CD8-positive, alpha-beta memory T cell (primary cell): ENCODE measurements around the gene PSMD5. TPM values are rescaled to one million over a fixed set of nuclear protein-coding genes. Genes with fewer than 3 reads are reported as not detected.

Source experiments
- CTCF ChIA-PET: fragments of 350-600 bp; sonication (Branson Sonifier 250); formaldehyde crosslinking; loops from one replicate; lab custom pipeline; 2021; ENCODE audit warnings: antibody characterized with exemption; lab: Charles Lee
- POLR2A ChIA-PET: fragments of 350-600 bp; sonication (Branson Sonifier 250); formaldehyde crosslinking; loops from one replicate; lab custom pipeline; 2021; ENCODE audit warnings: antibody characterized with exemption; lab: Charles Lee
- DNase-seq, 5 donors: peaks; one replicate each; pipeline versions ENCODE4 v3.0.0 to v3.0.0-alpha.2; 2020 to 2022; ENCODE audit warnings: mixed read lengths in 1 of 5
- H3K27ac ChIP-seq: one replicate; pipeline ENCODE4 v1.7.0; 2013; ENCODE audit warnings: low read depth, mild to moderate bottlenecking, low read length, moderate library complexity
- H3K27me3 ChIP-seq: 2 replicates; pipeline ENCODE4 v1.7.0; 2013; ENCODE audit warnings: low read length, mild to moderate bottlenecking; ENCODE audit not compliant: insufficient read depth, poor library complexity, severe bottlenecking
- H3K36me3 ChIP-seq: 2 replicates; pipeline ENCODE4 v1.7.0; 2013; ENCODE audit warnings: mild to moderate bottlenecking, low read length, moderate library complexity; ENCODE audit not compliant: insufficient read depth
- H3K4me1 ChIP-seq: 2 replicates; pipeline ENCODE4 v1.7.0; 2013; ENCODE audit warnings: mild to moderate bottlenecking, low read length, moderate library complexity; ENCODE audit not compliant: insufficient read depth
- H3K4me3 ChIP-seq: 2 replicates; pipeline ENCODE4 v1.7.0; 2013; ENCODE audit warnings: mild to moderate bottlenecking, low read length
- H3K9me3 ChIP-seq: 2 replicates; pipeline ENCODE4 v1.7.0; 2013; ENCODE audit warnings: mild to moderate bottlenecking, low read length
- H3K27ac Mint-ChIP-seq, 8 donors: one replicate each; pipeline ENCODE4 v1.8.0; 2020 to 2021; ENCODE audit warnings: mixed read lengths in 8 of 8, mild to moderate bottlenecking in 6 of 8, inconsistent platforms in 3 of 8, moderate library complexity in 3 of 8
- H3K27me3 Mint-ChIP-seq, 2 donors: one replicate each; pipeline ENCODE4 v1.8.0; 2020 to 2021; ENCODE audit warnings: mixed read lengths in 2 of 2, mild to moderate bottlenecking in 1 of 2, moderate library complexity in 1 of 2
- H3K36me3 Mint-ChIP-seq, 3 donors: one replicate each; pipeline ENCODE4 v1.8.0; 2020 to 2021; ENCODE audit warnings: mixed read lengths in 3 of 3, inconsistent platforms in 1 of 3, mild to moderate bottlenecking in 1 of 3
- H3K4me1 Mint-ChIP-seq, 3 donors: one replicate each; pipeline ENCODE4 v1.8.0; 2020 to 2021; ENCODE audit warnings: mixed read lengths in 3 of 3, inconsistent platforms in 1 of 3, mild to moderate bottlenecking in 1 of 3
- H3K4me3 Mint-ChIP-seq, 7 donors: one replicate each; pipeline ENCODE4 v1.8.0; 2020 to 2021; ENCODE audit warnings: mixed read lengths in 7 of 7, mild to moderate bottlenecking in 6 of 7, moderate library complexity in 4 of 7, inconsistent platforms in 2 of 7
- H3K9me3 Mint-ChIP-seq, 5 donors: one replicate each; pipeline ENCODE4 v1.8.0; 2020 to 2022; ENCODE audit warnings: mixed read lengths in 5 of 5, mild to moderate bottlenecking in 3 of 5, moderate library complexity in 2 of 5, inconsistent platforms in 1 of 5
- polyA plus RNA-seq: library from polyadenylated mRNA; unstranded; fragments of 300-500 nt; fragmentation: Illumina TruSeq; gene quantifications from one replicate; pipeline ENCODE4 v1.2.3, GENCODE V29; 2021
- total RNA-seq, 2 experiments: library from RNA; stranded (reverse); gene quantifications; one replicate each; pipeline ENCODE4 v1.2.3, GENCODE V29; 2021

PSMD5 gene
- total RNA-seq (10 to 100 TPM; 60.9 to 63.7 TPM), polyA plus RNA-seq (21.1 TPM)

- H3K36me3 Mint-ChIP-seq = peaks cover 6 to 32% (median 14%) of the 10 kb centered on the region in 3 donors
- H3K4me1 ChIP-seq = peaks cover 52% of the 10 kb centered on the region
- DNase-seq = peak; percentile 93 to 99 (median 98)
- H3K4me1 Mint-ChIP-seq = peaks cover 69 to 87% (median 83%) of the 10 kb centered on the region in 3 donors
- ChIA-PET CTCF (interaction anchor here (0.8 to 2.4 kb wide), 4 partner anchors 8 to 27 kb away, joined by 3 to 8 read pairs (median 4); no protein-coding TSS in a partner anchor), POLR2A (interaction anchor here (0.6 to 1.7 kb wide), 9 partner anchors 8 to 278 kb away, joined by 3 to 12 read pairs (median 4); partner anchors contain the start of gene FBXW2)
- H3K36me3 ChIP-seq = peaks cover 3% of the 10 kb centered on the region
- no peaks in the 10 kb centered on the region for H3K27me3 Mint-ChIP-seq
- H3K27me3 ChIP-seq = no peaks in the 10 kb centered on the region
- H3K27ac Mint-ChIP-seq = peak within 1 kb of the TSS; percentile 97 to 99 (median 98)
- peak within 1 kb of the TSS; percentile 99 for H3K27ac ChIP-seq
- no peaks in the 10 kb centered on the region for H3K9me3 Mint-ChIP-seq
- H3K4me3 Mint-ChIP-seq = peak within 1 kb of the TSS; percentile 93 to 98 (median 96)
- no peaks in the 10 kb centered on the region for H3K9me3 ChIP-seq
- peak within 1 kb of the TSS; percentile 87 for H3K4me3 ChIP-seq
Measured at GRCh38 chr9:120842685-120843485, at the start of gene PSMD5. PSMD5 (minus strand) TSS chr9:120842922; CDS start chr9:120842909, 13 bp downstream.

DNA sequence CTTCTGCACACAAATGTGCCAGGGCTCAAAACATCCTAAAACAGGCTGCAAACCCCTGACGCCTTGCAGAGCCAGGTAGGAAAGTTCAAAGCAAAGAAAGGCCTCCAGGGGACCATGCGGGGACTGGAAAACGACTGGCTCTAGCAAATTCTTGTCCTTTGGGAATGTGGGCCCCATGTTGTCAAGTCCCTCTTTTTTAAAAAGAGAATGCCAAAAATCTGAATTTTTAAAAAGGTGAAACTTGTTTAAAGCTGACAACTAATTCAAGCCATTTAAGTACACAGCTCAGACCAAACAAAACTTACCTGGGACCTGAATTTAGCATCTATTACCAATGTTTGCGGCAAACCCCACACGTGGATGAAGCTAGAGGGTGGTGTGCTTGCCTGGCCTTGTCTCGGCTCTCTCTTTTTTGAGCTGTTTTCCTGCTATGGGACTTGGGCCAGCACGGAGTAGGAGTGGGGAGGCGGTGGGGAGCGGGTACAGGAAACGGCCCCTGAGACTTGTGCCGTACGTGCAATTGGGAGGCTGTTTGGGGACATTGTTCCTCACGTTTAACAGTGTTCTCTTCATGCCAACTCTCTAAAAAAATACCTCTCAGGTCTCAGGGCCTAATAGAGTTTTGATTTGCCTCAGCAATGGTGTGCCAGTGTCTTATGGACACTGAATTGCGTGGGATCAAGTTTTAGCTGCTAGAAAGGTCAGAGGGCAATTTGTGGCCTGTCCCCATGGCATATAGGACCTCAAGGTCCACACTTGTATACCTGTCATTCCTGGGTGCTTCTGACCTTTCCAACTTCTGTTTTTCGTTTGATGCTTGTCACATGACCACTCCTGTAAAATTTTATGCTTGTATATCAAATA lies 49.4 kb upstream of the PSMD5 start:
- Histone ChIP-seq H3K4me3 (peak overlapping the region; percentile 48), H3K4me1 (peaks cover 80% of the 10 kb centered on the region), H3K27ac (peak overlapping the region; percentile 24), H3K9me3 (no peaks in the 10 kb centered on the region), H3K36me3 (no peaks in the 10 kb centered on the region), H3K27me3 (no peaks in the 10 kb centered on the region)
- H3K27me3 Mint-ChIP-seq = no peaks in the 10 kb centered on the region
- ChIA-PET POLR2A (interaction anchor here (0.5 to 5.6 kb wide), 15 partner anchors 7 to 99 kb away, joined by 3 to 116 read pairs (median 9); partner anchors contain the start of genes FBXW2, PHF19 and TRAF1), CTCF (interaction anchor here (0.7 to 5.9 kb wide), 14 partner anchors 11 to 43 kb away, joined by 3 to 38 read pairs (median 6); partner anchors contain the start of genes PHF19 and TRAF1)
- peaks cover 53 to 85% (median 58%) of the 10 kb centered on the region in 3 donors for H3K4me1 Mint-ChIP-seq
- H3K4me3 Mint-ChIP-seq = peak overlapping the region; percentile 12 to 90 (median 74)
- H3K27ac Mint-ChIP-seq = peak overlapping the region; percentile 67 to 98 (median 96)
- peak in 1 of 5 donors; percentile 55 for DNase-seq
- no peaks in the 10 kb centered on the region for H3K9me3 Mint-ChIP-seq
- H3K36me3 Mint-ChIP-seq = peaks cover 0 to 1% (median 0%) of the 10 kb centered on the region in 3 donors

- peaks cover 47 to 79% (median 51%) of the 10 kb centered on the region in 3 donors for H3K4me1 Mint-ChIP-seq
- peak overlapping the region; percentile 12 to 90 (median 74) for H3K4me3 Mint-ChIP-seq
- ChIA-PET POLR2A (interaction anchor here (0.5 to 5.6 kb wide), 15 partner anchors 8 to 98 kb away, joined by 3 to 116 read pairs (median 10); partner anchors contain the start of genes FBXW2, PHF19 and TRAF1), CTCF (interaction anchor here (0.7 to 5.9 kb wide), 12 partner anchors 11 to 44 kb away, joined by 3 to 38 read pairs (median 6); partner anchors contain the start of genes PHF19 and TRAF1)
- H3K4me3 ChIP-seq = peak overlapping the region; percentile 48
- no peaks in the 10 kb centered on the region for H3K9me3 ChIP-seq
- H3K27me3 ChIP-seq = no peaks in the 10 kb centered on the region
- peak in 4 of 5 donors; percentile 31 to 78 (median 49) for DNase-seq
- no peaks in the 10 kb centered on the region for H3K27me3 Mint-ChIP-seq
- no peaks in the 10 kb centered on the region for H3K9me3 Mint-ChIP-seq
- H3K4me1 ChIP-seq = peaks cover 76% of the 10 kb centered on the region
- peak overlapping the region; percentile 24 for H3K27ac ChIP-seq
- H3K36me3 ChIP-seq = no peaks in the 10 kb centered on the region
- H3K27ac Mint-ChIP-seq = peak overlapping the region; percentile 67 to 98 (median 96)
- peaks cover 0 to 1% (median 0%) of the 10 kb centered on the region in 3 donors for H3K36me3 Mint-ChIP-seq
Measured at GRCh38 chr9:120891245-120891883, 48.6 kb upstream of the PSMD5 start.

DNA sequence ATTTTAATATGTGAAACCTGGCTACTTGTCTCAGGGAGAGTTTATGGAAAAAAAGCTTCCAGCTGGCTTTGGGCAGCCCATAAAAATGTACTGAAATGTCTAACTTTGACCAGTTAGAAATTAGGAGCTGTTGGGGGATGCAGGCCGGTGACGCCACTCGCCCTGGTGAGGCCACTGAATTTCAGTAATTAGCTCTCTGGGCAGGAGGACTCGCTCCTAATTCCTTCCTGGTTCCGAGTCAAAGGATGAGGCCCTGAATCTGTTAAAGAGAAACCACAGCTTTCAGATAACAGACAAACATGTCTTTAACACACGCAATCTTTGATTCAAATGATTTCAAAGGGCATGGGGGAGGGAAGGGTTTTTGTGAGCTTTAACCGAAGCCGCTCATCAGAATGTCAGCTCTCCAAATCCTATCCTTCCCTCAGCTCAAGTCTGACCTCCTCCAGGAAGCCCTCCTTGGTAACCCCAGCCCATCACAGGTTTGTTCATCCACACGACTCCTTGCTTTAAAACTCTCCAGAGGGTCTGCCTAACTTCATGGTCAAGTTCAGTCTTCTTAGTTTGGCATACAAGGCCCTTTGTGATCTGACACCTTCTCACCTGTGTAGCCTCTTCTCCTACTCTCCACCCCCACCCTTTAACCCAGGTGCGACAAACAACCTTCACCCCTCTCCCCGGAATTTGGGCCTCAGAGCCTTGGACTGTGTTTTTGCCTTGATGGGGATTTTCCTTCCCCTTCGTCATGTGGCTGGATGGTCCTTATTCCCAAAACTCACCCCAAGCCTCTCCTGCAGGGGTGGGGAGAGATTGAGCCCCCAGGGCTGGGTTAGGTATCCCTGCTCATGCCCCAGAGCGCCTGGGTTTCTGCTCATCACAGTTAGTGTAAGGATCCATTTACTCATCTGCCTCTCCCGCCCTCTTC lies 47.9 kb upstream of the PSMD5 start:
- Histone ChIP-seq H3K9me3 (no peaks in the 10 kb centered on the region), H3K4me1 (peaks cover 78% of the 10 kb centered on the region), H3K36me3 (no peaks in the 10 kb centered on the region), H3K27ac (peak overlapping the region; percentile 24), H3K27me3 (no peaks in the 10 kb centered on the region), H3K4me3 (peak overlapping the region; percentile 48)
- Mint-ChIP-seq H3K27ac (peak overlapping the region; percentile 67 to 98 (median 96)), H3K36me3 (peaks cover 0 to 2% (median 1%) of the 10 kb centered on the region in 3 donors), H3K27me3 (no peaks in the 10 kb centered on the region), H3K4me1 (peaks cover 52 to 80% (median 56%) of the 10 kb centered on the region in 3 donors), H3K4me3 (peak overlapping the region; percentile 24 to 90 (median 74)), H3K9me3 (no peaks in the 10 kb centered on the region)
- ChIA-PET CTCF (interaction anchor here (0.9 to 5.9 kb wide), 14 partner anchors 10 to 49 kb away, joined by 3 to 38 read pairs (median 6); partner anchors contain the start of genes PHF19 and TRAF1), POLR2A (interaction anchor here (0.5 to 5.6 kb wide), 20 partner anchors 7 to 97 kb away, joined by 3 to 116 read pairs (median 10); partner anchors contain the start of genes FBXW2, PHF19 and TRAF1)
- DNase-seq = peak in 2 of 5 donors; percentile 53 to 83

DNA sequence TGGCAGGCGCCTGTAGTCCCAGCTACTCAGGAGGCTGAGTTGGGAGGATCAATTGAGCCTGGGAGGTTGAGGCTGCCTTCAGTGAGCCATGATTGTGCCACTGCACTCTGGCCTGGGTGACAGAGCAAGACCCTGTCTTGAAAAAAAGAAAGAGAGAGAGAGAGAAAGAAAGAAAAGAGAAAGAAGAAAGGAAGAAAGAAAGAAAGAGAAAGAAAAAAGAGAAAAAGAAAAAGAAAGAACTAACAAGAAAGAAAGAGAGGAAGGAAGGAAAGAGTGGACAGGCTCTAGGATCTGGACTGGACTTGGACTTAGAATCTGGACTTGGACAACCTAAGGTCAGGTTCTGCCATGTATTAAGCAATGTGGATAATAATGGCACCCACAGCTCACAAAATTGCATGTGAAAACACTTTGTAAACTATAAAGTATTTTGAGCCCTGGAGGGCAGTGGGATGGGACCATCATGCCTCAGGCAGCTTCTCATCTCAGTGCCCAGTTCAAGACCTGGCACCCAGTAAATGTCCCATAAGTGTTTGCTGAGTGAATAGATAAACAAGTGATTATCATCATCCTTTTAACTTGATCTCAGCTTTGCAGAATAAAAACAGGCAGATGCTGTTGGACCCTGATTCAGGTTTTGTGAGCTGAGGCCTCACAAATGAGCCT lies 47.0 kb upstream of the PSMD5 start:
- peak in 1 of 5 donors; percentile 16 for DNase-seq
- Mint-ChIP-seq H3K36me3 (peaks cover 0 to 2% (median 1%) of the 10 kb centered on the region in 3 donors), H3K27ac (peak overlapping the region; percentile 67 to 98 (median 96)), H3K4me3 (peak overlapping the region in 6 of 7 donors; percentile 41 to 90 (median 78)), H3K9me3 (no peaks in the 10 kb centered on the region), H3K27me3 (no peaks in the 10 kb centered on the region), H3K4me1 (peaks cover 52 to 71% (median 56%) of the 10 kb centered on the region in 3 donors)
- Histone ChIP-seq H3K4me3 (peak overlapping the region; percentile 48), H3K9me3 (no peaks in the 10 kb centered on the region), H3K27ac (peak overlapping the region; percentile 24), H3K36me3 (no peaks in the 10 kb centered on the region), H3K4me1 (peaks cover 70% of the 10 kb centered on the region), H3K27me3 (no peaks in the 10 kb centered on the region)
- CTCF ChIA-PET = interaction anchor here (0.6 to 5.9 kb wide), 12 partner anchors 13 to 464 kb away, joined by 3 to 38 read pairs (median 7); partner anchors contain the start of gene TRAF1
- POLR2A ChIA-PET = interaction anchor here (0.6 to 5.6 kb wide), 14 partner anchors 10 to 96 kb away, joined by 3 to 116 read pairs (median 12); partner anchors contain the start of genes FBXW2, PHF19 and TRAF1

DNA sequence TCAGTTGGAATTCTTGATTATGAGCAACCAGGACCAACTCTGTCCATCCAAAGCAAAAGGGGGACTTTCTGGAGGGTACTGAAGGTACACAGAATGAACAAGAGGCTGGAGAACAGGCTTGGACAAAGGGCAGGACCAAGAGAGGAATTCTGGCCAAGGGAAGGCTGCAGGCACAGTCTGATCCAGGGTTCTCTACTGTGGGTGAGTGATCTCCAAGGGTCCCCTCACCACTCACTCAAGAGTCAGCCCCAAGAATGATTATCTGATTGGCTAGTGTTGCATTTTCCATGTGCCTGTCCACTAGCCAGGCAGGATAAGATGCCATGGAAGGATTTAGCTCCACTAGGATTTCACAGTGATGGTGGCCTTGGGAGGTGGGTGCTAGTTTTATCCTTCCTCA lies 45.9 kb upstream of the PSMD5 start:
- Mint-ChIP-seq H3K9me3 (no peaks in the 10 kb centered on the region), H3K4me1 (peaks cover 55 to 70% (median 62%) of the 10 kb centered on the region in 3 donors), H3K27ac (peak overlapping the region; percentile 56 to 97 (median 89)), H3K36me3 (peaks cover 0 to 4% (median 1%) of the 10 kb centered on the region in 3 donors), H3K27me3 (no peaks in the 10 kb centered on the region), H3K4me3 (no peak overlapping the region)
- no peak overlapping the region for H3K4me3 ChIP-seq
- ChIA-PET CTCF (interaction anchor here (0.9 to 5.9 kb wide), 4 partner anchors 9 to 47 kb away, joined by 3 to 38 read pairs (median 17); no protein-coding TSS in a partner anchor), POLR2A (interaction anchor here (1.2 to 5.5 kb wide), 4 partner anchors 11 to 43 kb away, joined by 3 to 116 read pairs (median 10); no protein-coding TSS in a partner anchor)
- DNase-seq = no peak
- H3K27ac ChIP-seq = no peak overlapping the region
- peaks cover 66% of the 10 kb centered on the region for H3K4me1 ChIP-seq
- no peaks in the 10 kb centered on the region for H3K27me3 ChIP-seq
- H3K36me3 ChIP-seq = no peaks in the 10 kb centered on the region
- no peaks in the 10 kb centered on the region for H3K9me3 ChIP-seq
